A549 treated with CORT108297 at 1 μM for 4 hours (cell line): ENCODE data around the gene ALPP. TPM values are rescaled to one million over a fixed set of nuclear protein-coding genes. Genes with fewer than 3 reads are reported as not detected.

Experiments used
- total RNA-seq: library from RNA; stranded (reverse); fragments of 200-300 nt; extraction: Qiagen RNA extraction; gene quantifications from 5 replicates; pipeline ENCODE4 v1.2.3, GENCODE V29; 2022

Gene ALPP
- 0.59 to 0.81 TPM (median 0.74 TPM) in 5 replicates for total RNA-seq

GRCh38 chr2:232378735-232379151 lies at the start of gene ALPP:
ALPP (plus strand) TSS chr2:232378751; CDS start chr2:232378803, 52 bp downstream.

GRCh38 chr2:232406556-232407310 lies 28.2 kb downstream of the ALPP start, which contains the start of gene ALPG:
ALPG (plus strand) TSS chr2:232406844; CDS start chr2:232406895, 51 bp downstream.

Other genes starting within 250 kb of the ALPP start
- gene ALPG, start 28.1 kb downstream of the ALPP start, total RNA-seq = 0.12 to 0.22 TPM (median 0.16 TPM) in 5 replicates
- not detected in 5 replicates for gene ALPI, start 77.4 kb downstream of the ALPP start, total RNA-seq
- 0.12 to 0.27 TPM (median 0.14 TPM) in 5 replicates for gene ECEL1, start 109.1 kb downstream of the ALPP start, total RNA-seq
- gene PRSS56, start 141.6 kb downstream of the ALPP start, total RNA-seq = 0.07 to 0.22 TPM (median 0.15 TPM) in 5 replicates
- gene CHRND, start 147.4 kb downstream of the ALPP start, total RNA-seq = not detected in 5 replicates
- gene CHRNG, start 160.9 kb downstream of the ALPP start, total RNA-seq = not detected in 5 replicates
- 4.5 to 5.3 TPM (median 5.0 TPM) in 5 replicates for gene TIGD1, start 171.8 kb downstream of the ALPP start, total RNA-seq
- 83.6 to 240 TPM (median 88.2 TPM) in 5 replicates for gene EIF4E2, start 171.9 kb downstream of the ALPP start, total RNA-seq